ENCODE data around the gene FNIP2. TPM values are rescaled to one million over a fixed set of nuclear protein-coding genes. Genes with fewer than 3 reads are reported as not detected.

FNIP2 gene
- total RNA-seq, 1 donor from 2014 or later: 25.3 TPM

- no peak for DNase-seq (ENCODE audit: extremely low spot score in 2 of 2)
- H3K27ac ChIP-seq: no peak overlapping the region
- intact Hi-C loops (cut with DNase I): no loop called here
- H3K4me1 ChIP-seq: no peaks in the 10 kb centered on the region
- TF ChIP-seq POLR2A (IDR thresholded peaks at IDR 0.05): no peak
- no peak for TF ChIP-seq POLR2AphosphoS5 (IDR thresholded peaks at IDR 0.05; ENCODE audit: insufficient read depth in 1 of 2, low read depth in 1 of 2)
- TF ChIP-seq, protein P1, sequence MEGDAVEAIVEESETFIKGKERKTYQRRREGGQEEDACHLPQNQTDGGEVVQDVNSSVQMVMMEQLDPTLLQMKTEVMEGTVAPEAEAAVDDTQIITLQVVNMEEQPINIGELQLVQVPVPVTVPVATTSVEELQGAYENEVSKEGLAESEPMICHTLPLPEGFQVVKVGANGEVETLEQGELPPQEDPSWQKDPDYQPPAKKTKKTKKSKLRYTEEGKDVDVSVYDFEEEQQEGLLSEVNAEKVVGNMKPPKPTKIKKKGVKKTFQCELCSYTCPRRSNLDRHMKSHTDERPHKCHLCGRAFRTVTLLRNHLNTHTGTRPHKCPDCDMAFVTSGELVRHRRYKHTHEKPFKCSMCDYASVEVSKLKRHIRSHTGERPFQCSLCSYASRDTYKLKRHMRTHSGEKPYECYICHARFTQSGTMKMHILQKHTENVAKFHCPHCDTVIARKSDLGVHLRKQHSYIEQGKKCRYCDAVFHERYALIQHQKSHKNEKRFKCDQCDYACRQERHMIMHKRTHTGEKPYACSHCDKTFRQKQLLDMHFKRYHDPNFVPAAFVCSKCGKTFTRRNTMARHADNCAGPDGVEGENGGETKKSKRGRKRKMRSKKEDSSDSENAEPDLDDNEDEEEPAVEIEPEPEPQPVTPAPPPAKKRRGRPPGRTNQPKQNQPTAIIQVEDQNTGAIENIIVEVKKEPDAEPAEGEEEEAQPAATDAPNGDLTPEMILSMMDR (IDR thresholded peaks at IDR 0.05): no peak
- H3K36me3 ChIP-seq: no peaks in the 10 kb centered on the region
- no peak overlapping the region for H3K4me3 ChIP-seq
- H3K9me3 ChIP-seq: no peaks in the 10 kb centered on the region
- H3K27me3 ChIP-seq: no peaks in the 10 kb centered on the region
Observed at GRCh38 chr4:158940271-158940670, 171.4 kb downstream of the FNIP2 start.

- no peak overlapping the region for H3K4me3 ChIP-seq
- intact Hi-C loops (cut with DNase I): no loop called here
- TF ChIP-seq POLR2AphosphoS5 (IDR thresholded peaks at IDR 0.05; ENCODE audit: insufficient read depth in 1 of 2, low read depth in 1 of 2) (no peak), POLR2A (IDR thresholded peaks at IDR 0.05) (no peak)
- TF ChIP-seq, protein P1 (IDR thresholded peaks at IDR 0.05): no peak
Observed at GRCh38 chr4:158941321-158941720, 172.5 kb downstream of the FNIP2 start.

DNA sequence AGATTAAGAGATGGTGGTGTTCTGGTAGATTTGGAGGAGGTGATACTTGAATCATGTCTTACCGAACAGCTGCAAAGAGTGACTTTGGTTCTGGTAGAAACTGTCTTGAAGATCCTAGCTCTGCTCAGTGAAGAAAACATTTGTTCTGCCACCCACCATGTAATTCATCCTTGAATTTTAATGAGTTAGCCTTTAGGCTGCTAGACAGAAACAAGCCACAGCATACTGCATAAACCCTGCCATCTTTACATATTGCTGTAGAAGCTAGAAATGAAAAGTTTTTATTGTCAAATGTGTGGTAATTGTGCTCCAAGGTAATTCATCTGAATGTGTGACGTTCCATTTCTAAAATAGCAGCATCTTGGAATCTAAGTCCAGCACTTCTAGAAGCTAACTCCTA, 173.1 kb downstream of the FNIP2 start:
- Histone ChIP-seq H3K27ac (no peak overlapping the region), H3K27me3 (no peaks in the 10 kb centered on the region), H3K4me1 (no peaks in the 10 kb centered on the region), H3K4me3 (no peak overlapping the region), H3K36me3 (no peaks in the 10 kb centered on the region), H3K9me3 (no peaks in the 10 kb centered on the region)
- DNase-seq (ENCODE audit: extremely low spot score in 2 of 2): no peak
- intact Hi-C loops (cut with DNase I): no loop called here
- TF ChIP-seq, protein P1 (IDR thresholded peaks at IDR 0.05): no peak
- TF ChIP-seq POLR2A (IDR thresholded peaks at IDR 0.05): no peak

More at GRCh38 chr4:158941321-158941720, 172.5 kb downstream of the FNIP2 start:
- H3K27ac ChIP-seq: no peak overlapping the region
- H3K36me3 ChIP-seq: no peaks in the 10 kb centered on the region
- H3K9me3 ChIP-seq: no peaks in the 10 kb centered on the region
- no peaks in the 10 kb centered on the region for H3K27me3 ChIP-seq
- H3K4me1 ChIP-seq: no peaks in the 10 kb centered on the region
- no peak for DNase-seq (ENCODE audit: extremely low spot score in 2 of 2)

DNA sequence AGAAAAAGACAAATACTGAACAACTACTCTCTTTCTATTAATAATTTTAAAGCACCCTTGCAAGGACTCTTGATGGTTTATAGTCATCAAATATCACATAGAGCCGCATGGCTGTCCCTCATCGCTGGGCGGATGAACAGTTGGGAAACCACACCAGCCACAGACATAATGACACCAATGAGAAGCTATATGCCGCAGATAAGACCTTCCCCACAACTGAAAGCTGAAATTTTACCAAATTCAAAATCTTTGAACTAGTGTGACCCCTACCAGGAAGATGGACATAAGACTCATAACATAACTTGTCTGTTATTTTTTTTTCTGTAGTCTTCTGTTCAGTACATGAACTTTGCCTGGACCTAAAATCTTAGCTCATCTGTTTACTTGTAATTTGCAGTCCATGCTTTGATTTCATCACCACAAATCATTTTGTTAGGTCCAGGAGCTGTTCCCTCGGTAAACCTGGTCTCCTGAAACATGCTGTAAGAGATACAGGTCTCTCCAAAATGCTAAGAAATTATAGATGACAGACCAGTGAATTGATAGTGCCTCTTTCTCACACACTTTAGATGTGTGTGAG, 176.8 kb downstream of the FNIP2 start:
- no peaks in the 10 kb centered on the region for H3K36me3 ChIP-seq
- intact Hi-C loops (cut with DNase I): no loop called here
- H3K27ac ChIP-seq: no peak overlapping the region

GRCh38 chr4:158946825-158947224, 178.0 kb downstream of the FNIP2 start:
- Histone ChIP-seq H3K27me3 (no peaks in the 10 kb centered on the region), H3K27ac (no peak overlapping the region), H3K36me3 (no peaks in the 10 kb centered on the region), H3K4me1 (no peaks in the 10 kb centered on the region), H3K4me3 (no peak overlapping the region), H3K9me3 (no peaks in the 10 kb centered on the region)
- TF ChIP-seq, protein P1 (IDR thresholded peaks at IDR 0.05): no peak
- TF ChIP-seq POLR2AphosphoS5 (IDR thresholded peaks at IDR 0.05; ENCODE audit: insufficient read depth in 1 of 2, low read depth in 1 of 2): no peak
- no peak for TF ChIP-seq POLR2A (IDR thresholded peaks at IDR 0.05)
- DNase-seq (ENCODE audit: extremely low spot score in 2 of 2): no peak
- intact Hi-C loops (cut with DNase I): no loop called here

More for the DNA sequence above, 176.8 kb downstream of the FNIP2 start:
- Histone ChIP-seq H3K9me3 (no peaks in the 10 kb centered on the region), H3K4me3 (no peak overlapping the region), H3K27me3 (no peaks in the 10 kb centered on the region), H3K4me1 (no peaks in the 10 kb centered on the region)
- TF ChIP-seq POLR2AphosphoS5 (IDR thresholded peaks at IDR 0.05; ENCODE audit: insufficient read depth in 1 of 2, low read depth in 1 of 2) (no peak), POLR2A (IDR thresholded peaks at IDR 0.05) (no peak)
- TF ChIP-seq, protein P1 (IDR thresholded peaks at IDR 0.05): no peak
- no peak for DNase-seq (ENCODE audit: extremely low spot score in 2 of 2)

All from vagina (tissue), 2 donors.